Neural progenitor cell (in vitro differentiated cells): ENCODE results near the gene ERICH6B.

Source experiments
- EZH2 ChIP-seq: fragments of 200-600 bp; sonication (generic); IDR thresholded peaks from 2 replicates; pipeline ENCODE4 v1.6.1; 2017; ENCODE audit warnings: antibody characterized with exemption, mild to moderate bottlenecking, moderate library complexity
- EZH2phosphoT487 ChIP-seq: fragments of 200-600 bp; sonication (generic); IDR thresholded peaks from 2 replicates; pipeline ENCODE4 v1.6.1; 2017; ENCODE audit warnings: antibody characterized with exemption

DNA sequence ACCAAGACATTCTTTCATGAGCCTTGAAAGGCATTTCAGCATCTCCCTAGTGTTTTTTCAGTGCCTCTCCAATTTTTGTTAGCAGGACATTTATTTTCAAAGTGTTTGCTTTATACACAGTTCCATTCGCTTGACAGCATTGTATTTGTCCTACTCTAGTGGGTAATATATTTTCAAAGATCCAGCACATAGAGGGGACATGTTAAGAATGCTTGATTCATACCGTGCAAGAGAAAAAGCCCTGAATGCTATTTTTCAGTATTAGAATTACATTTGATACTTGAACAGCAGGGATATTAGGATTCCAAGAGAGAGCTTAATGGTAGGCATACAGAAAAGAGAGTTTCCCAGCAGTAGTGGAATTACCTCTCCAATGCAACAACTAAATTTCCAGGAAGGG, 21.3 kb downstream of the ERICH6B start:
- no peak for TF ChIP-seq EZH2
- TF ChIP-seq EZH2phosphoT487 = no peak
